ENCODE data around the gene TMEM179. TPM values are rescaled to one million over a fixed set of nuclear protein-coding genes. Genes with fewer than 3 reads are reported as not detected.

Gene TMEM179
- total and polyA plus RNA-seq, 2 of the 8 experiments (the other 6 are each of a cell fraction or from before 2014, with no cell fraction given): 2.9 to 4.0 TPM

GRCh38 chr14:104585966-104586697, 18.4 kb downstream of the TMEM179 start (continued):
- TF ChIP-seq CHD7 (IDR thresholded peaks at IDR 0.05; ENCODE audit: insufficient replicate concordance, low read length) (no peak), NANOG (IDR thresholded peaks at IDR 0.05; ENCODE audit: insufficient read depth, low read depth, low read length, poor library complexity, severe bottlenecking) (no peak), CREB1 (IDR thresholded peaks at IDR 0.05) (no peak), RBBP5 (IDR thresholded peaks at IDR 0.05; ENCODE audit: borderline replicate concordance, low read depth, low read length) (no peak), TCF12 (IDR thresholded peaks at IDR 0.05; ENCODE audit: low read depth, low read length) (no peak), GTF2F1 (IDR thresholded peaks at IDR 0.05; ENCODE audit: borderline replicate concordance, low read depth, low read length) (no peak), SP1 (IDR thresholded peaks at IDR 0.05; ENCODE audit: low read depth, low read length) (no peak), EP300 (IDR thresholded peaks at IDR 0.05; ENCODE audit: borderline replicate concordance in 1 of 2, low read depth in 2 of 2, low read length in 2 of 2) (no peak), HDAC2 (IDR thresholded peaks at IDR 0.05; ENCODE audit: borderline replicate concordance in 1 of 2, low read depth in 2 of 2, low read length in 2 of 2) (no peak)

Data from H1 (cell line).